Activated CD8-positive, alpha-beta memory T cell treated with anti-CD3 and anti-CD28 coated beads for 24 hours (primary cell): ENCODE results near the gene JARID2.

Experiments
- DNase-seq: peaks from one replicate; pipeline ENCODE4 v3.0.0-alpha.2; 2020

JARID2 gene

DNA sequence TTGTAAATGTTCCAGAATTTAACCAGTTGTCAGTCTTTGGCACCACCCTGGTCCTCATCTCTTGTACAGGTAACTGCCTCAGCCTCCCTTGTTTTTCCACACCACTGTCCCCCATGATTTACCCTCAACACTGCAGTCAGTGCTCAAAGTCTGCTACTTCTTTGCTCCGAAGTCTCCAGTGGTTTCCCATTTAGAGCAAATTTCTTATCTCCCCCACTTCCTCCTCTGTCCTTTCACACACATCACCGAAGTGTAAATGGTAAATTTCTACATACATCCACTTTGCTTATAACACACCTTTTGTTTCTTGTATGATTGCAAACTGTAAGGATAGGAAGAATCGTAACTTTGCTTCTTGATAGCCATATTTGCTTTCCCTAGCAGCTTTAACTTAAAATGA lies 115.3 kb downstream of the JARID2 start:
- no peak for DNase-seq

GRCh38 chr6:15362274-15363160 lies 116.6 kb downstream of the JARID2 start:
- DNase-seq: no peak

- no peak for DNase-seq
These were observed 117.3 kb downstream of the JARID2 start for GRCh38 chr6:15363164-15363522.

- DNase-seq: no peak
These were observed 117.9 kb downstream of the JARID2 start for GRCh38 chr6:15363523-15364400.

- DNase-seq: no peak
These were observed 118.7 kb downstream of the JARID2 start for GRCh38 chr6:15364401-15365037.

- DNase-seq: peak; percentile 72
These were observed 119.4 kb downstream of the JARID2 start for GRCh38 chr6:15365273-15365687.

DNA sequence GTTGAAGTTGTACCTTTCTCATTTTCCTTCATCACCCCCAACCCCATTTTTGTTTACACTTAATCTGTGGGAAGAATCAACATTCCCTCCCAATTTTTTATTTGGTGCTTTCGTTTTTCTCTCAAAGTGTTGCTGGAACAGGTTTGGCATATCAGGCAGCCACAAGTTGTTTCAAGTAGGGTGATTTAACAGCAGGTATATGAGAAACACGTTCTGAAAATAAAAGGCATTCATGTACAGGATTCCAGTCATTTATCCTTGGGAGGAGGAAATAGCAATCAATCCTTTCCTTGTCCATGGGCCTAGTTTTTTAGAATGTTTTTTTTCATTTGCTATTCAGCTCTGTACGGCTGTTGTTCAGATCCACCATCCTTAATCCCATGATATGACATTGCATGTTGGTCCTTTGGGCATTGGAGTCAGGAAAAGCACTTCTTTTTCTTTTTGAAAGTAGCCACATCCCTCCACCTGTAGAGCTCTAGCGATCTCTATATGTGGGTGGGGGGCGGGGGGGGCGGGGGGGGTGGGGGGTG lies 120.2 kb downstream of the JARID2 start:
- DNase-seq: no peak

DNA sequence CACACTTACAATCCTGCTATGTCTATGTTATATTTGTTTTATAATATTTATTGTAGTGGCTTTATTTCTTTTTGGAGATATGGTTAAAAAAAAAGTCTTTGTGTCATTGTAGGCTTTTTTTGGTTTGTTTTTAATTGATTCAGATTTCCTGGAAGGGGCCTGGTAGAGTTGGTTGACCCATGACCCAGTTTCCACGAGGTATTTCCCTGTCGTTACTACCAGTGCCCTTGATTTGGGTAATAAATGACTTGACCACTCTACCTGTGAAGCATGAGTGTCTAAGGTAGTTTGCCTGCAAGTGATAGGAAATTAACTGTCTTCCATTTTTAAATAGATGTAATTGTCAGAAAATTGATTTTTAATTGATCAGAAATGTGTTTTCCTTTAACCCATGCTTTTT lies 121.0 kb downstream of the JARID2 start:
- no peak for DNase-seq

GRCh38 chr6:15368186-15368585 lies 122.3 kb downstream of the JARID2 start:
- no peak for DNase-seq

DNA sequence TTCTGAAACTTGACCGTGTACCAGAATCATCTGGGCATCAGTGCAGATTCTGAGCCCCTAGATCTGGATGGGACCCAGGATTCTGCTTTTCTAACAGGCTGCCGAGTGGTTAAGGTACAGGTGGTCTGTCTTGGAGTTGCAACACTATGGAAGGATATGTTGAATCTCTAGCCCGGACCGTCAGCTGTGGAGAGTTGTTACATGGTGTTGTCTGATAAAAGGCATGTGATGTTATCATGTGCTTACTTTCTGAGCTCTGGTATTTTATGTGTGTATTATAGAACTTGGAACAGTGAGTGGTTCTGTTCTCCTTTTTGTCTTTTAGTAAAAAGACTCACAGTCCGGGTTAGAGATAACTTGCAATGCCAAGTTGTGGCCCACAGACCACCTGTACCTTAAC lies 123.0 kb downstream of the JARID2 start:
- DNase-seq: no peak

GRCh38 chr6:15369838-15370237 lies 124.0 kb downstream of the JARID2 start:
- no peak for DNase-seq

DNA sequence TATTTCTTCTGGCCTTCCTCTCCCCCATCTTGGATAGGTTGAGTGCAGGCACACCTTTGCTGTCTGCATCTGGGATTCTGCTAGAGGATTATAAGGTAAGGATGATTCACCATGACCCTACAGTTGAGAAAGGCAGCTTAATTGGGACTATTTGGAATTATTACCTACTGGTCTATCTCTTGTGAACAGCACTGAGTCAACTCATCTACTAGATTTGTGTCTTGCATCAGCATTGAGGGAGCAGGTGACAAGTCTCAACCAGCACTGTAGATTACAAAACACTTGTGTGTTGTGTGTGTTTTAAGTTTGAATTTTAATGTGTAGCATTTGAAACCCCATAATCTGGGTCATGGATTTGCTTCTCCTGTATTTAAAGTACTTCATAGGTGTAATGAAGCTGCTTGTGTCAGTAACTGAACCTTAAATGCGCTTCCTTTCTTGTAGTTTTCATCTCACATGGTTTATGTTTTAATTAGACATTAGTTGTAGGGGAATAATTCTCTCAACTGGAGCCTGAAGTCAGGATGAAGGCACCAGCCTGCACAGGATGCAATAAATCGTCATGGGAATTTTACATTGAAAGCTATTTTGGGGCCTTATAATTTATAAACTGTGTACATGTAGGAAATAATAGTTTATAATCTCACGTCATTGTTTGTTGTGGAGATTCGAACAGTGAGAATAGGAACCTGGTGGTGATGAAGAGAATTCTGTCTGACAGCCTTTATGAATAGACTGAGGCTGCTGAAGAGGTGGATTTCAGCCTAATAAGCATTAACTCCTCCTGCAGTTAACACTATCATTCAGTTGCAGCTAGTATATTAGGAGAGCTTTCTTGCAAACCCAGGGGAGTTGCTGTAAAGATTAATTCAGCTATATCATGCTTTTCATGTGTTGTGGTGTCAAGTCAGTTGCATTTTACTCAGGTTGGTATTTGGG lies 125.1 kb downstream of the JARID2 start:
- DNase-seq: no peak

GRCh38 chr6:15372932-15373331 lies 127.1 kb downstream of the JARID2 start:
- DNase-seq: no peak

- DNase-seq: no peak
These were observed 128.2 kb downstream of the JARID2 start for GRCh38 chr6:15374119-15374518.

DNA sequence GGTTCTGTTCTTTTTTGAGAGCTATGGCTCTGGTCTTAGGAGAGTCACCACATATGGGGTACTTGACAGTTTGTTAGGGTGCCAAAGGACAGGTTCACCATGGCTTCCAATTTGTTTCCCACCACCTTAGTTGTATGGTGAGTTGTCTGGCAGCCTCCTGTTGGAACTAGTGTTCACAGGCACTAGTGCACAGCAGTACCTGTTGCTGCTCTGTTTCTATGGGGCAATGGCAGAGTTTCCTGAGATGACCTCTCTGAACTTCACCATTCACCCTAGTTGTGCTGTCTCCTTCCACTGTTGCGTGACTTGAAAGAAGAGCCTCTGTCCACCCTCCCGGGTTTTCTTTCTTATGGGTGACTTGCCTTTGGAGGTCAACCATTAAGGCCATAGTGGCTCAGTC lies 129.1 kb downstream of the JARID2 start:
- no peak for DNase-seq

DNA sequence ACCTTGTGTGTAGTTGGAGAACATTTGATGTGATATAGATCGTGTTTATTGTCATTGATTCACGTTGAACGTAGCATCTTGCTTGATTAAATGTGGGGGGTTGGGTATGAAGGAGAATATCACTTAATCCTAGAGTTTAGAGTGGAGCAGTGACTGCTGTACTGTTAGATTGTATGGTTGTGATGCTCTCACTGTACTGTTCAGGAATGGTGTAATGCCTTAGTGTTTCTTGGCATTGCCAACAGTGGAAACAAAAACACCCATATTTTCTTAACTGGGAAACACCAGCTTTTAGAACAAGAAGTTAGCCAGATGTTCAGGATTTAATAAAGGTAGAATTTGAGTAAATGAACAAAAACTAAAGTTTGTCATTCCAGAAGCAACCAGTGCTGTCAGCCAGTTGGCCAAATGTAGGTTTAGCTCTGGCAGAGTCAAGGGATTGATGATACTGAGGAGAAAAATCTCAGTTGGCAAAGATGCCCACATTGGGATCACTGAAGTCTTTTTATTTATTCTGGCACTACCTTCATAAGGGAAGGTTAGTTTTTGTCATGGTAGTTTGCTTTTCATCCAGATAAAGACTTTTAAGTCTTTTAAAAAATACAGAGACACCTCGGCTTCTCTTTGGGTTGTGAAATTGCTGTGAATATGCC lies 129.9 kb downstream of the JARID2 start:
- DNase-seq: no peak

GRCh38 chr6:15376900-15377487 lies 131.1 kb downstream of the JARID2 start:
- DNase-seq: no peak

GRCh38 chr6:15378272-15378671 lies 132.4 kb downstream of the JARID2 start:
- no peak for DNase-seq

DNA sequence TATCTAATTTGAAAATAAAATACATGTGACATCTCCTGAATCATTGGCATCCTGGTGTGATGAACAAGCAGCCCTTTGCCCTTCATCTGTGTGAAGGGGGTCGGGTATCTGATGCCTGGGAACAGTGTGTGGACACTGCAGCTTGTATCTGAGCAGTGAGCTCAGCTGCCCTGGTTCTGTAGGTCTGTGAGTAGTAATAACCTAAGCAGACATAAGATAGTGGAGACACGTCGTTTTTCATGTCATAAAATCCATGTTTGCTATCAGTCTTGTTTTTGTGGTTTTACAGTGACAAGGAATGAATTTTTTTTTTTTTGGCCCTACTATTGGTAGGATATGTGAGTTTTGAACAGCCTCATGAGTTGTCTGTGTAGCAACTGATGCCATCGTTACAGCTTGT lies 133.0 kb downstream of the JARID2 start:
- no peak for DNase-seq

- DNase-seq: no peak
These were observed 134.5 kb downstream of the JARID2 start for GRCh38 chr6:15380351-15380750.

DNA sequence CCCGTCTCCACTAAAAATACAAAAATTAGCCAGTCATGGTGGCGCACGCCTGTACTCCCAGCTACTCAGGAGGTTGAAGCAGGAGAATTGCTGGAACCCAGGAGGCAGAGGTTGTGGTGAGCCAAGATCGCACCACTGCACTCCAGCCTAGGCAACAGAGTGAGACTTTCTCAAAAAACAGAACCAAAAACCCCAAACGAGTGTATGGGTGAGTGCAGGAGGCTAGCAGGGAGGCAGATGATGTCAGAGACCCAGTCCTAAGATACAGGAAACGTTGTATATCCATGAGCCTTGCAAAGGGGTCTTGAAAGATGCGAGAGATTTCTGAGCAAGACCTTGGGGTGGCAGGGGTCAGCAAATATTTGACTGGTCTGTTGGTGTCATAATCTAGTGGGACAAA lies 136.2 kb downstream of the JARID2 start:
- DNase-seq: no peak
